HCT116 (cell line): ENCODE results near the gene TMTC4. TPM values are rescaled to one million over a fixed set of nuclear protein-coding genes. Genes with fewer than 3 reads are reported as not detected.

ENCODE experiments used
- ATAC-seq: fragments of 200-7000 bp; cut with Tn5 transposase; 2 replicates; pipeline ENCODE4 v1.9.1; 2020; ENCODE audit warnings: mild to moderate bottlenecking, moderate library complexity
- BruUV-seq: library from RNA; stranded (reverse); fragments of 400-500 nt; replicated peaks from 2 replicates; lab custom pipeline; 2021; lab: Mats Ljungman, UMichigan
- CTCF ChIA-PET: fragments of 300-600 bp; sonication (Branson Sonifier 250); formaldehyde crosslinking; loops from one replicate; lab custom pipeline; 2021; ENCODE audit warnings: antibody characterized with exemption; lab: Charles Lee
- POLR2A ChIA-PET: fragments of 300-600, 350-600 bp; sonication (Branson Sonifier 250); formaldehyde crosslinking; loops from one replicate; lab custom pipeline; 2021; ENCODE audit warnings: antibody characterized with exemption; lab: Charles Lee
- RAD21 ChIA-PET, 2 experiments: fragments of 300-600 bp; sonication (Branson Sonifier 250); formaldehyde crosslinking; loops; one replicate each; lab custom pipeline; 2023; ENCODE audit warnings: low total read pairs in 2 of 2; ENCODE audit not compliant: uncharacterized antibody in 2 of 2, unreplicated experiment in 2 of 2, low non-redundant PET in 1 of 2; lab: Charles Lee
- DNase-seq: peaks from one replicate; pipeline ENCODE4 v3.0.0-alpha.2; 2010; ENCODE audit warnings: low read depth, low spot score
- H2AFZ ChIP-seq: fragments of 200-600 bp; shearing (Covaris generic), sonication (generic); 2 replicates; pipeline ENCODE4 v1.6.1; 2017; ENCODE audit warnings: low read depth, mixed run types, mixed read lengths, antibody characterized with exemption, low read length; ENCODE audit not compliant: poor library complexity, severe bottlenecking
- H3K27ac ChIP-seq: 2 replicates; pipeline ENCODE4 v1.5.1; 2012; ENCODE audit warnings: low read depth, low read length
- H3K27me3 ChIP-seq: fragments of 200-600 bp; sonication (generic); 2 replicates; pipeline ENCODE4 v1.6.1; 2016; ENCODE audit warnings: mixed run types, low read length, mixed read lengths; ENCODE audit not compliant: insufficient read depth
- H3K36me3 ChIP-seq, 2 experiments: fragments of 200-500 bp in 1 of 2; fragments of 200-600 bp in 1 of 2; sonication (Bioruptor generic) in 1 of 2; sonication (generic) in 1 of 2; 2 replicates each; pipeline versions ENCODE4 v1.5.1 to v1.6.1; 2014 to 2016; ENCODE audit warnings: low read length in 2 of 2, inconsistent platforms in 1 of 2, mixed read lengths in 1 of 2, mixed run types in 1 of 2; ENCODE audit not compliant: insufficient read depth in 2 of 2, control insufficient read depth in 1 of 2
- H3K4me1 ChIP-seq, 2 experiments: fragments of 200-600 bp in 1 of 2; sonication (generic) in 1 of 2; 2 replicates each; pipeline versions ENCODE4 v1.5.1 to v1.6.1; 2012 to 2017; ENCODE audit warnings: low read length in 2 of 2, inconsistent platforms in 1 of 2, mild to moderate bottlenecking in 1 of 2, mixed read lengths in 1 of 2, mixed run types in 1 of 2, moderate library complexity in 1 of 2; ENCODE audit not compliant: insufficient read depth in 2 of 2, control insufficient read depth in 1 of 2
- H3K4me2 ChIP-seq: fragments of 200-600 bp; sonication (generic); 2 replicates; pipeline ENCODE4 v1.6.1; 2017; ENCODE audit warnings: mixed run types, low read length, mixed read lengths
- H3K4me3 ChIP-seq, 2 experiments: fragments of 200-600 bp in 1 of 2; sonication (generic) in 1 of 2; replicated peaks in 1 of 2; 2 replicates each; pipeline ENCODE4 v1.5.1; 2011 to 2016; ENCODE audit warnings: low read length in 2 of 2, control low read depth in 1 of 2, low read depth in 1 of 2, mild to moderate bottlenecking in 1 of 2, mixed read lengths in 1 of 2, mixed run types in 1 of 2
- H3K79me2 ChIP-seq: fragments of 200-600 bp; sonication (generic); 2 replicates; pipeline ENCODE4 v1.6.1; 2017; ENCODE audit warnings: mild to moderate bottlenecking, mixed run types, low read length, moderate library complexity, mixed read lengths; ENCODE audit not compliant: insufficient read depth
- H3K9ac ChIP-seq: fragments of 200-600 bp; sonication (generic); 2 replicates; pipeline ENCODE4 v1.6.1; 2016; ENCODE audit warnings: low read length, mixed read lengths
- H3K9me2 ChIP-seq: fragments of 200-600 bp; sonication (generic), shearing (Covaris generic); 2 replicates; pipeline ENCODE4 v1.6.1; 2017; ENCODE audit warnings: mixed run types, mild to moderate bottlenecking, moderate library complexity; ENCODE audit not compliant: insufficient read depth
- H3K9me3 ChIP-seq, 2 experiments: fragments of 200-500 bp in 1 of 2; fragments of 200-600 bp in 1 of 2; sonication (Bioruptor generic) in 1 of 2; sonication (generic) in 1 of 2; 2 replicates each; pipeline ENCODE4 v1.6.1; 2014 to 2017; ENCODE audit warnings: low read length in 2 of 2, mixed read lengths in 2 of 2, inconsistent platforms in 1 of 2, low read depth in 1 of 2, mild to moderate bottlenecking in 1 of 2, mixed run types in 1 of 2, moderate library complexity in 1 of 2; ENCODE audit not compliant: control insufficient read depth in 1 of 2, insufficient read depth in 1 of 2
- H4K20me1 ChIP-seq: fragments of 200-600 bp; sonication (generic), shearing (Covaris generic); 2 replicates; pipeline ENCODE4 v1.6.1; 2017; ENCODE audit warnings: mixed run types, mild to moderate bottlenecking, moderate library complexity; ENCODE audit not compliant: insufficient read depth
- CBX3 ChIP-seq: IDR thresholded peaks from 2 replicates; pipeline ENCODE4 v1.6.1; 2012; ENCODE audit warnings: low read depth
- ELF1 ChIP-seq: IDR thresholded peaks from 2 replicates; pipeline ENCODE4 v1.6.1; 2012; ENCODE audit warnings: low read depth, borderline replicate concordance
- EZH2phosphoT487 ChIP-seq: fragments of 200-600 bp; IDR thresholded peaks from 2 replicates; pipeline ENCODE4 v1.6.1; 2018; ENCODE audit warnings: antibody characterized with exemption, borderline replicate concordance
- JUND ChIP-seq: IDR thresholded peaks from 2 replicates; pipeline ENCODE4 v1.6.1; 2012
- POLR2A ChIP-seq: IDR thresholded peaks from 2 replicates; pipeline ENCODE4 v1.7.0; 2011; ENCODE audit warnings: borderline replicate concordance; ENCODE audit not compliant: insufficient read depth, insufficient read length; ENCODE audit errors: extremely low read depth
- SIN3A ChIP-seq: IDR thresholded peaks from 2 replicates; pipeline ENCODE4 v1.6.1; 2012; ENCODE audit warnings: low read depth
- SP1 ChIP-seq: IDR thresholded peaks from 2 replicates; pipeline ENCODE4 v1.6.1; 2012; ENCODE audit warnings: low read depth
- SRF ChIP-seq: IDR thresholded peaks from 2 replicates; pipeline ENCODE4 v1.6.1; 2012; ENCODE audit warnings: low read depth
- TCF7L2 ChIP-seq: IDR thresholded peaks from 2 replicates; pipeline ENCODE4 v1.7.0; 2011; ENCODE audit warnings: borderline replicate concordance, inconsistent platforms; ENCODE audit not compliant: insufficient read depth, insufficient read length; ENCODE audit errors: extremely low read depth
- ZFX ChIP-seq: fragments of 450-650 bp; IDR thresholded peaks from 2 replicates; pipeline ENCODE4 v1.6.1; 2017
- ZNF274 ChIP-seq: fragments of 200-500 bp; sonication (Bioruptor generic); IDR thresholded peaks from 2 replicates; pipeline ENCODE4 v1.6.1; 2014; ENCODE audit warnings: mild to moderate bottlenecking, low read depth, low read length, inconsistent platforms
- intact Hi-C: fragments of 100-400 bp; cut with micrococcal nuclease; formaldehyde crosslinking; loops from 2 replicates; pipeline ENCODE4 v1.10.0; 2022
- total RNA-seq: library from RNA; stranded (reverse); gene quantifications from one replicate; pipeline ENCODE4 v1.2.1, GENCODE V29; 2021; ENCODE audit not compliant: unreplicated experiment
- TF ChIP-seq, protein P1 (sequence below): IDR thresholded peaks from 2 replicates; pipeline ENCODE4 v1.6.1; 2012; ENCODE audit warnings: low read depth
- TF ChIP-seq, protein P2 (sequence below): IDR thresholded peaks from 2 replicates; pipeline ENCODE4 v1.6.1; 2012
- TF ChIP-seq, protein P3 (sequence below): IDR thresholded peaks from 2 replicates; pipeline ENCODE4 v1.6.1; 2011; ENCODE audit warnings: mild to moderate bottlenecking, low read length, moderate library complexity; ENCODE audit not compliant: insufficient replicate concordance; ENCODE audit errors: extremely low read depth

TMTC4 gene
- total RNA-seq, 1 experiment from 2014 or later: 23.6 TPM

DNA sequence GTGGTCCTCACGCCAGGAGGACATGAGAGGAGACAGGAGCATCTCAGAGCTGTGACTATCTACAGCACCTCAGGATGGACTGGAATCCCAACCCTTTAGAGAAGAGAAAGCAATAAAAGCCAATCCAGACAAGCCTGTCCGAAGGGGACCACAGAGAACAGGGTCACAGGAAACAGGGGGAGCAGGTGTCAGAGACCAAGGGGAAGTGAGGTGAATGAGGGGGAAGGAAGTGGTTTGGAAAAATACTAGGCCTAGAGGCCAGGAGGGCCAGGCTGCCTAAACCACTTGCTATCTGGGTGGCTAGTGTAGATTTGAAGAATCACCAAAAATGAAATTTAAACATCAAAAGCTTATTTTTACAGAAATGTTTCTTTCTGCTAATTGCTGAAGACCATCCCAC, 16.2 kb downstream of the TMTC4 start:
- BruUV-seq: no TSS peak
- ATAC-seq (no peak), DNase-seq (no peak)
- H3K4me1 ChIP-seq: no peaks in the 10 kb centered on the region
- H3K9ac ChIP-seq: no peak overlapping the region
- ChIA-PET POLR2A (no interaction called here), RAD21 (no interaction called here), CTCF (no interaction called here)
- H3K27me3 ChIP-seq: no peaks in the 10 kb centered on the region
- H4K20me1 ChIP-seq: no peaks in the 10 kb centered on the region
- no peak overlapping the region for H3K27ac ChIP-seq
- no peak overlapping the region for H2AFZ ChIP-seq
- H3K9me3 ChIP-seq: no peaks in the 10 kb centered on the region
- no peaks in the 10 kb centered on the region for H3K79me2 ChIP-seq
- intact Hi-C loops: no loop called here
- no peak overlapping the region for H3K4me2 ChIP-seq
- peaks cover 3 to 20% of the 10 kb centered on the region in 2 experiments; a peak in 3 of 4 replicates for H3K36me3 ChIP-seq
- no peak overlapping the region for H3K4me3 ChIP-seq
- no peaks in the 10 kb centered on the region for H3K9me2 ChIP-seq
- no peak for TF ChIP-seq ZFX
- TF ChIP-seq, all 23 proteins: peak for 0

DNA sequence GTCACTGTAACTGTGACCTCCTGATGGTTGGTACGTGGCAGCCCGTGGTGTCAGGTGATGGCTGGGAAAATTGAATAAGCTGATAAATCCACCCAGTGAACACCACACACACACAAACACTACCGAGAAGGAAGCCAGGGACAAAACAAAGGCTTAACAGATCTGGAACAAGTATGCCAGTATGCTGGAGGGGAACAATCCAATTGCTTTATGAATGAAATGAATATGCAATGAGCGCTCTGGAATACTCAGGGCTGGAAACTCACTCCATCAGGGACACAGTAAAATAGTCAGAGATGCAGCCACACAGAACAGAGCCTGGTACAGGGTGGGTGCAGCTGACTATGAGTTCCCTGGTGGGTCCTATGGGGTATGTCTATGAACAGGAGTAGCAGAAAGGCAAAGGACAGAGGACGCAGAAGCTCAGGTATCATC, 16.7 kb downstream of the TMTC4 start:
- CTCF ChIA-PET: no interaction called here

More for the DNA sequence above, 16.7 kb downstream of the TMTC4 start:
- H2AFZ ChIP-seq: no peak overlapping the region
- no peaks in the 10 kb centered on the region for H3K9me2 ChIP-seq
- no peaks in the 10 kb centered on the region for H3K27me3 ChIP-seq
- no peaks in the 10 kb centered on the region for H4K20me1 ChIP-seq
- peaks cover 3 to 15% of the 10 kb centered on the region in 2 experiments; a peak in 3 of 4 replicates for H3K36me3 ChIP-seq
- no peak overlapping the region for H3K9ac ChIP-seq
- BruUV-seq: no TSS peak
- H3K4me3 ChIP-seq: no peak overlapping the region
- DNase-seq (no peak), ATAC-seq (no peak)
- POLR2A ChIA-PET: no interaction called here
- H3K9me3 ChIP-seq: no peaks in the 10 kb centered on the region
- no peak overlapping the region for H3K27ac ChIP-seq
- RAD21 ChIA-PET: no interaction called here
- no peaks in the 10 kb centered on the region for H3K79me2 ChIP-seq
- no peak for TF ChIP-seq SRF
- TF ChIP-seq ZNF274: no peak
- no peak for TF ChIP-seq ZFX
- no peak for TF ChIP-seq SP1
- no peak for TF ChIP-seq CBX3
- TF ChIP-seq JUND: no peak
- TF ChIP-seq ELF1: no peak
- TF ChIP-seq EZH2phosphoT487: no peak
- no peak for TF ChIP-seq POLR2A
- no peak for TF ChIP-seq TCF7L2
- TF ChIP-seq, protein P1, sequence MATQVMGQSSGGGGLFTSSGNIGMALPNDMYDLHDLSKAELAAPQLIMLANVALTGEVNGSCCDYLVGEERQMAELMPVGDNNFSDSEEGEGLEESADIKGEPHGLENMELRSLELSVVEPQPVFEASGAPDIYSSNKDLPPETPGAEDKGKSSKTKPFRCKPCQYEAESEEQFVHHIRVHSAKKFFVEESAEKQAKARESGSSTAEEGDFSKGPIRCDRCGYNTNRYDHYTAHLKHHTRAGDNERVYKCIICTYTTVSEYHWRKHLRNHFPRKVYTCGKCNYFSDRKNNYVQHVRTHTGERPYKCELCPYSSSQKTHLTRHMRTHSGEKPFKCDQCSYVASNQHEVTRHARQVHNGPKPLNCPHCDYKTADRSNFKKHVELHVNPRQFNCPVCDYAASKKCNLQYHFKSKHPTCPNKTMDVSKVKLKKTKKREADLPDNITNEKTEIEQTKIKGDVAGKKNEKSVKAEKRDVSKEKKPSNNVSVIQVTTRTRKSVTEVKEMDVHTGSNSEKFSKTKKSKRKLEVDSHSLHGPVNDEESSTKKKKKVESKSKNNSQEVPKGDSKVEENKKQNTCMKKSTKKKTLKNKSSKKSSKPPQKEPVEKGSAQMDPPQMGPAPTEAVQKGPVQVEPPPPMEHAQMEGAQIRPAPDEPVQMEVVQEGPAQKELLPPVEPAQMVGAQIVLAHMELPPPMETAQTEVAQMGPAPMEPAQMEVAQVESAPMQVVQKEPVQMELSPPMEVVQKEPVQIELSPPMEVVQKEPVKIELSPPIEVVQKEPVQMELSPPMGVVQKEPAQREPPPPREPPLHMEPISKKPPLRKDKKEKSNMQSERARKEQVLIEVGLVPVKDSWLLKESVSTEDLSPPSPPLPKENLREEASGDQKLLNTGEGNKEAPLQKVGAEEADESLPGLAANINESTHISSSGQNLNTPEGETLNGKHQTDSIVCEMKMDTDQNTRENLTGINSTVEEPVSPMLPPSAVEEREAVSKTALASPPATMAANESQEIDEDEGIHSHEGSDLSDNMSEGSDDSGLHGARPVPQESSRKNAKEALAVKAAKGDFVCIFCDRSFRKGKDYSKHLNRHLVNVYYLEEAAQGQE: no peak
- TF ChIP-seq, protein P2, sequence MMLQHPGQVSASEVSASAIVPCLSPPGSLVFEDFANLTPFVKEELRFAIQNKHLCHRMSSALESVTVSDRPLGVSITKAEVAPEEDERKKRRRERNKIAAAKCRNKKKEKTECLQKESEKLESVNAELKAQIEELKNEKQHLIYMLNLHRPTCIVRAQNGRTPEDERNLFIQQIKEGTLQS: no peak
- no peak for TF ChIP-seq SIN3A
- TF ChIP-seq, protein P3, sequence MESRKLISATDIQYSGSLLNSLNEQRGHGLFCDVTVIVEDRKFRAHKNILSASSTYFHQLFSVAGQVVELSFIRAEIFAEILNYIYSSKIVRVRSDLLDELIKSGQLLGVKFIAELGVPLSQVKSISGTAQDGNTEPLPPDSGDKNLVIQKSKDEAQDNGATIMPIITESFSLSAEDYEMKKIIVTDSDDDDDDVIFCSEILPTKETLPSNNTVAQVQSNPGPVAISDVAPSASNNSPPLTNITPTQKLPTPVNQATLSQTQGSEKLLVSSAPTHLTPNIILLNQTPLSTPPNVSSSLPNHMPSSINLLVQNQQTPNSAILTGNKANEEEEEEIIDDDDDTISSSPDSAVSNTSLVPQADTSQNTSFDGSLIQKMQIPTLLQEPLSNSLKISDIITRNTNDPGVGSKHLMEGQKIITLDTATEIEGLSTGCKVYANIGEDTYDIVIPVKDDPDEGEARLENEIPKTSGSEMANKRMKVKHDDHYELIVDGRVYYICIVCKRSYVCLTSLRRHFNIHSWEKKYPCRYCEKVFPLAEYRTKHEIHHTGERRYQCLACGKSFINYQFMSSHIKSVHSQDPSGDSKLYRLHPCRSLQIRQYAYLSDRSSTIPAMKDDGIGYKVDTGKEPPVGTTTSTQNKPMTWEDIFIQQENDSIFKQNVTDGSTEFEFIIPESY: no peak
- intact Hi-C loops: no loop called here
- no peak overlapping the region for H3K4me2 ChIP-seq
- no peaks in the 10 kb centered on the region for H3K4me1 ChIP-seq
